Endothelial cell of umbilical vein (primary cell): ENCODE data around the gene IPPK. TPM values are rescaled to one million over a fixed set of nuclear protein-coding genes. Genes with fewer than 3 reads are reported as not detected.

Experiments
- BruUV-seq: library from RNA; stranded (reverse); fragments of 400-500 nt; replicated peaks from 2 replicates; lab custom pipeline; 2021; lab: Mats Ljungman, UMichigan
- CTCF ChIA-PET: fragments of 300-600, 350-600 bp; sonication (Branson Sonifier 250); formaldehyde crosslinking; loops from one replicate; lab custom pipeline; 2021; ENCODE audit warnings: antibody characterized with exemption, inconsistent platforms; lab: Charles Lee
- POLR2A ChIA-PET: fragments of 300-600, 350-600 bp; sonication (Branson Sonifier 250); formaldehyde crosslinking; loops from one replicate; lab custom pipeline; 2021; ENCODE audit warnings: antibody characterized with exemption, inconsistent platforms; lab: Charles Lee
- DNase-seq: peaks from one replicate; pipeline ENCODE4 v3.0.0-alpha.2; 2011; ENCODE audit warnings: low read depth, low spot score
- FAIRE-seq: peaks from 2 replicates; lab custom pipeline; 2011; peaks lifted over from hg19 to GRCh38; lab: Jason Lieb, UNC
- H2AFZ ChIP-seq: 2 replicates; pipeline ENCODE4 v1.6.0; 2012; ENCODE audit warnings: low read depth, low read length, control low read depth, inconsistent platforms
- H3K27ac ChIP-seq: 2 replicates; pipeline ENCODE4 v1.5.1; 2011; ENCODE audit warnings: low read depth, mild to moderate bottlenecking, control low read depth, low read length, moderate library complexity; ENCODE audit not compliant: insufficient read depth
- H3K27me3 ChIP-seq, 2 experiments: 2 replicates each; pipeline versions ENCODE4 v1.6.0 to v1.6.1; 2011; ENCODE audit warnings: low read length in 2 of 2, mixed read lengths in 1 of 2; ENCODE audit not compliant: control insufficient read depth in 2 of 2, insufficient read depth in 2 of 2
- H3K36me3 ChIP-seq, 2 experiments: 2 replicates in 1 of 2; 3 replicates in 1 of 2; pipeline ENCODE4 v1.5.1; 2011; ENCODE audit warnings: low read length in 2 of 2, mild to moderate bottlenecking in 1 of 2, moderate library complexity in 1 of 2; ENCODE audit not compliant: control insufficient read depth in 2 of 2, insufficient read depth in 2 of 2; ENCODE audit errors: extremely low read depth in 1 of 2
- H3K4me1 ChIP-seq: 3 replicates; pipeline ENCODE4 v1.5.1; 2011; ENCODE audit warnings: mild to moderate bottlenecking, low read length; ENCODE audit not compliant: control insufficient read depth, insufficient read depth; ENCODE audit errors: extremely low read depth
- H3K4me2 ChIP-seq: 2 replicates; pipeline ENCODE4 v1.6.1; 2011; ENCODE audit warnings: low read length, control low read depth, mixed read lengths; ENCODE audit not compliant: insufficient read depth
- H3K4me3 ChIP-seq, 3 experiments: fragments of 200-600 bp in 1 of 3; sonication (generic), shearing (Covaris generic) in 1 of 3; replicated peaks in 1 of 3; 2 replicates each; pipeline ENCODE4 v1.5.1; 2011 to 2016; ENCODE audit warnings: control low read depth in 3 of 3, low read length in 3 of 3, mild to moderate bottlenecking in 2 of 3, inconsistent platforms in 1 of 3, low read depth in 1 of 3, moderate library complexity in 1 of 3; ENCODE audit not compliant: insufficient read depth in 1 of 3
- H3K79me2 ChIP-seq: 2 replicates; pipeline ENCODE4 v1.6.0; 2012; ENCODE audit warnings: low read length, inconsistent platforms; ENCODE audit not compliant: control insufficient read depth, insufficient read depth
- H3K9ac ChIP-seq: replicated peaks from 2 replicates; pipeline ENCODE3; 2011; ENCODE audit warnings: low read length, control low read depth; ENCODE audit not compliant: insufficient read depth; ENCODE audit errors: extremely low read depth
- H3K9me1 ChIP-seq: replicated peaks from 3 replicates; pipeline ENCODE4 v1.6.0; 2011; ENCODE audit warnings: mild to moderate bottlenecking, low read length; ENCODE audit not compliant: control insufficient read depth, insufficient read depth; ENCODE audit errors: extremely low read depth
- H3K9me3 ChIP-seq: replicated peaks from 2 replicates; pipeline ENCODE4 v1.5.1; 2012; ENCODE audit warnings: low read length, inconsistent platforms; ENCODE audit not compliant: control insufficient read depth, insufficient read depth
- H4K20me1 ChIP-seq: replicated peaks from 2 replicates; pipeline ENCODE3; 2011; ENCODE audit warnings: mild to moderate bottlenecking, low read length; ENCODE audit not compliant: control insufficient read depth, insufficient read depth; ENCODE audit errors: extremely low read depth
- EZH2 ChIP-seq: IDR thresholded peaks from 2 replicates; pipeline ENCODE4 v1.6.1; 2012; ENCODE audit warnings: borderline replicate concordance, low read depth, mild to moderate bottlenecking, moderate library complexity, low read length, inconsistent platforms; ENCODE audit not compliant: severe bottlenecking
- FOS ChIP-seq: IDR thresholded peaks from 2 replicates; pipeline ENCODE4 v1.6.1; 2011; ENCODE audit warnings: mild to moderate bottlenecking, low read length, moderate library complexity, borderline replicate concordance; ENCODE audit not compliant: insufficient read depth
- GATA2 ChIP-seq: IDR thresholded peaks from 2 replicates; pipeline ENCODE4 v1.7.0; 2011; ENCODE audit warnings: low read depth, mild to moderate bottlenecking, moderate library complexity, mixed read lengths, low read length; ENCODE audit not compliant: insufficient read length, insufficient read depth
- JUN ChIP-seq: IDR thresholded peaks from 2 replicates; pipeline ENCODE4 v1.6.1; 2011; ENCODE audit warnings: borderline replicate concordance, low read depth; ENCODE audit not compliant: insufficient read length, insufficient read depth
- MYC ChIP-seq: IDR thresholded peaks from one replicate; pipeline ENCODE4 v1.6.1; 2011; ENCODE audit warnings: mild to moderate bottlenecking, low read depth, low read length
- dilution Hi-C: fragments of 300-500 bp; cut with MboI; formaldehyde crosslinking; loops from one replicate; pipeline ENCODE4 v1.15.0; 2019; ENCODE audit warnings: low sequenced_read_pairs; ENCODE audit not compliant: extremely low pct_ligation_motif_present
- intact Hi-C: fragments of 100-400 bp; cut with micrococcal nuclease; formaldehyde crosslinking; loops from one replicate; pipeline ENCODE4 v1.10.0; 2022
- polyA plus RNA-seq, 4 experiments: library from polyadenylated mRNA; depleted of rRNA in 3 of 4; stranded (reverse) in 3 of 4; unstranded in 1 of 4; fragments of >200 nt; gene quantifications; 2 replicates each; pipeline versions ENCODE4 v1.2.1 to v1.2.3, GENCODE V29; 2011 to 2012; ENCODE audit warnings: missing spikeins in 1 of 4
- total RNA-seq: library from RNA; stranded (reverse); gene quantifications from 2 replicates; pipeline ENCODE4 v1.2.3, GENCODE V29; 2021
- TF ChIP-seq, protein P1 (sequence below), 2 donors: IDR thresholded peaks; 1 replicate in 1 of 2; 2 replicates in 1 of 2; pipeline ENCODE4 v1.5.1; 2011; ENCODE audit warnings: low read length in 2 of 2, mild to moderate bottlenecking in 2 of 2, moderate library complexity in 2 of 2, control low read depth in 1 of 2, inconsistent platforms in 1 of 2, low read depth in 1 of 2; ENCODE audit not compliant: insufficient read depth in 1 of 2; ENCODE audit errors: extremely low read depth in 1 of 2

IPPK gene
- total and polyA plus RNA-seq, 2 donors (not counting 3 experiments of a cell fraction or from before 2014, with no cell fraction given) = 14.0 to 28.0 TPM

GRCh38 chr9:92666236-92666635, 3.7 kb downstream of the IPPK start:
- ChIA-PET POLR2A (no interaction called here), CTCF (interaction anchor here (0.6 to 1.5 kb wide), 2 partner anchors 11 to 125 kb away, joined by 3 to 6 read pairs; no protein-coding TSS in a partner anchor)
- Histone ChIP-seq H3K27ac (no peak overlapping the region), H3K9me3 (no peaks in the 10 kb centered on the region), H4K20me1 (peaks cover 4% of the 10 kb centered on the region), H3K36me3 (peaks cover 0 to 4% of the 10 kb centered on the region in 2 experiments), H3K4me1 (peaks cover 14% of the 10 kb centered on the region), H3K79me2 (peaks cover 84% of the 10 kb centered on the region), H3K9me1 (no peaks in the 10 kb centered on the region), H3K4me2 (no peak overlapping the region), H3K9ac (no peak overlapping the region), H2AFZ (no peak overlapping the region), H3K27me3 (no peaks in the 10 kb centered on the region), H3K4me3 (no peak overlapping the region)
- intact Hi-C loops = no loop called here
- FAIRE-seq (no peak), DNase-seq (no peak)
- BruUV-seq = no TSS peak
- TF ChIP-seq GATA2 = no peak
- no peak for TF ChIP-seq FOS
- TF ChIP-seq, protein P1, sequence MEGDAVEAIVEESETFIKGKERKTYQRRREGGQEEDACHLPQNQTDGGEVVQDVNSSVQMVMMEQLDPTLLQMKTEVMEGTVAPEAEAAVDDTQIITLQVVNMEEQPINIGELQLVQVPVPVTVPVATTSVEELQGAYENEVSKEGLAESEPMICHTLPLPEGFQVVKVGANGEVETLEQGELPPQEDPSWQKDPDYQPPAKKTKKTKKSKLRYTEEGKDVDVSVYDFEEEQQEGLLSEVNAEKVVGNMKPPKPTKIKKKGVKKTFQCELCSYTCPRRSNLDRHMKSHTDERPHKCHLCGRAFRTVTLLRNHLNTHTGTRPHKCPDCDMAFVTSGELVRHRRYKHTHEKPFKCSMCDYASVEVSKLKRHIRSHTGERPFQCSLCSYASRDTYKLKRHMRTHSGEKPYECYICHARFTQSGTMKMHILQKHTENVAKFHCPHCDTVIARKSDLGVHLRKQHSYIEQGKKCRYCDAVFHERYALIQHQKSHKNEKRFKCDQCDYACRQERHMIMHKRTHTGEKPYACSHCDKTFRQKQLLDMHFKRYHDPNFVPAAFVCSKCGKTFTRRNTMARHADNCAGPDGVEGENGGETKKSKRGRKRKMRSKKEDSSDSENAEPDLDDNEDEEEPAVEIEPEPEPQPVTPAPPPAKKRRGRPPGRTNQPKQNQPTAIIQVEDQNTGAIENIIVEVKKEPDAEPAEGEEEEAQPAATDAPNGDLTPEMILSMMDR (IDR thresholded peaks at IDR 0.05; ENCODE audit: extremely low read depth in 1 of 2, insufficient read depth in 1 of 2, low read depth in 1 of 2, low read length in 2 of 2) = no peak
- no peak for TF ChIP-seq JUN
- TF ChIP-seq MYC = no peak
- no peak for TF ChIP-seq EZH2
- dilution Hi-C loops = no loop called here
